Lower leg skin (tissue), 4 donors: ENCODE measurements around the gene LRP1. TPM values are rescaled to one million over a fixed set of nuclear protein-coding genes. Genes with fewer than 3 reads are reported as not detected.
A peak's percentile ranks its signal among the peaks of the same experiment; 100 is the strongest.

ENCODE experiments used
- DNase-seq, 2 donors: peaks; one replicate each; pipeline ENCODE4 v3.0.0-alpha.2; 2019; ENCODE audit warnings: low spot score in 2 of 2
- H3K4me3 ChIP-seq: fragments of 200-600 bp; sonication (generic); 2 replicates; pipeline ENCODE4 v1.5.1; 2017; ENCODE audit warnings: mild to moderate bottlenecking, low read depth; ENCODE audit not compliant: poor library complexity, severe bottlenecking
- POLR2A ChIP-seq, 2 donors: fragments of 450-650 bp; IDR thresholded peaks; one replicate each; pipeline ENCODE4 v1.6.1; 2016 to 2017; ENCODE audit warnings: antibody characterized with exemption in 2 of 2, mild to moderate bottlenecking in 1 of 2, moderate library complexity in 1 of 2
- WGBS, 2 donors: methylation state at CpG; one replicate each; pipeline ENCODE4 v1.1.5; 2018; 5-methylcytosine and 5-hydroxymethylcytosine counted together
- intact Hi-C: fragments of 100-400 bp; cut with DNase I; formaldehyde crosslinking; loops from one replicate; pipeline ENCODE4 v1.15.0; 2023; ENCODE audit warnings: low total_unique reads
- total RNA-seq, 4 donors: library from RNA; depleted of rRNA; stranded (reverse); fragments of >200 nt; gene quantifications; one replicate each; pipeline ENCODE4 v1.1.0, GENCODE V29; 2016
- TF ChIP-seq, protein P1 (sequence below), 3 donors: fragments of 450-650 bp; IDR thresholded peaks; one replicate each; pipeline ENCODE4 v1.5.1; 2016; ENCODE audit warnings: antibody characterized with exemption in 3 of 3, mild to moderate bottlenecking in 3 of 3, moderate library complexity in 2 of 3

The LRP1 gene
- total RNA-seq, 4 donors from 2014 or later, result 93.4 to 156 (median 101) TPM

- intact Hi-C loops, result no loop called here
- TF ChIP-seq, protein P1, sequence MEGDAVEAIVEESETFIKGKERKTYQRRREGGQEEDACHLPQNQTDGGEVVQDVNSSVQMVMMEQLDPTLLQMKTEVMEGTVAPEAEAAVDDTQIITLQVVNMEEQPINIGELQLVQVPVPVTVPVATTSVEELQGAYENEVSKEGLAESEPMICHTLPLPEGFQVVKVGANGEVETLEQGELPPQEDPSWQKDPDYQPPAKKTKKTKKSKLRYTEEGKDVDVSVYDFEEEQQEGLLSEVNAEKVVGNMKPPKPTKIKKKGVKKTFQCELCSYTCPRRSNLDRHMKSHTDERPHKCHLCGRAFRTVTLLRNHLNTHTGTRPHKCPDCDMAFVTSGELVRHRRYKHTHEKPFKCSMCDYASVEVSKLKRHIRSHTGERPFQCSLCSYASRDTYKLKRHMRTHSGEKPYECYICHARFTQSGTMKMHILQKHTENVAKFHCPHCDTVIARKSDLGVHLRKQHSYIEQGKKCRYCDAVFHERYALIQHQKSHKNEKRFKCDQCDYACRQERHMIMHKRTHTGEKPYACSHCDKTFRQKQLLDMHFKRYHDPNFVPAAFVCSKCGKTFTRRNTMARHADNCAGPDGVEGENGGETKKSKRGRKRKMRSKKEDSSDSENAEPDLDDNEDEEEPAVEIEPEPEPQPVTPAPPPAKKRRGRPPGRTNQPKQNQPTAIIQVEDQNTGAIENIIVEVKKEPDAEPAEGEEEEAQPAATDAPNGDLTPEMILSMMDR (IDR thresholded peaks at IDR 0.05), result no peak
- no peak for TF ChIP-seq POLR2A (IDR thresholded peaks at IDR 0.05)
- peak overlapping the region; percentile 49 for H3K4me3 ChIP-seq
- WGBS, 2 donors, result 12 to 16% methylated on average over 9 of the region's 9 CpGs
- no peak for DNase-seq
These were observed 100.9 kb downstream of the LRP1 start for GRCh38 chr12:57229046-57229633.

DNA sequence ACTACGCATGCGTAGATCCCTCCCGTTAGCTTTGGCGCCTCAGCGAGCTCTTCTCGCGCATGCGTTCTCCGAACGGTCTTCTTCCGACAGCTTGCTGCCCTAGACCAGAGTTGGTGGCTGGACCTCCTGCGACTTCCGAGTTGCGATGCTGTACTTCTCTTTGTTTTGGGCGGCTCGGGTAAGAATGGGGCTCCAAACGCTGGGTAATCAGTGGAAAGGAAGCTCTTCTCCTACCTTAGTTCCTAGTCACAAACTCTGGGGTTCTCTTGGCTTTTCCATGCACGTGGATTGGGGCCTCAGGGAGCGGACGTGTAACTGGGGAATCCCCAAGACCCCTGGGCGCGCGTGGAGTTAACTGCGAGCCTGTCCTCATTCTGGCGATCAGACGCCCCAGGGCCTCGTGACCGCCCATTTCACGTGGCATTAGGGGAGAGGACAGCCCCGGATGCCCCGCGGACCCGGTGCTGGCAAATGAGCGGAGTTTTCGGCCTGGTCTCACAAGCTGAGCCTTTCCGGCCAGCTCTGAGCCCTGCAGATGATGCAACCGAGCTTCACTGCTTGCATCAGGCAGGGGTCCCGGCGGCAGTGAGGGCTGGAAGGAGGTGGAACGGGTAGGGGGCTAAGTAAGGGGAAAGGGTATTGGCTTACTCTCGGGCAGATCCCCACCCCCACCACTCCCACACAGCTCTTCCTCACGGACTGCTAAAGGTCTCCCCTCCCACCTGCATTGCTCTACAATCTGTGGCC, 101.5 kb downstream of the LRP1 start, which contains the start of gene SHMT2:
SHMT2 (plus strand) TSS at position 78 of the 747 bp plus-strand sequence; CDS start at position 146, 68 bp downstream.
- DNase-seq, result peak; percentile 91 to 98
- 1 to 2% methylated on average over 37 to 42 of the region's 42 CpGs for WGBS, 2 donors
- TF ChIP-seq POLR2A (IDR thresholded peaks at IDR 0.05), result no peak
- TF ChIP-seq, protein P1 (IDR thresholded peaks at IDR 0.05), result no peak
- peak within 1 kb of the TSS; percentile 49 for H3K4me3 ChIP-seq
- intact Hi-C loops, result no loop called here

DNA sequence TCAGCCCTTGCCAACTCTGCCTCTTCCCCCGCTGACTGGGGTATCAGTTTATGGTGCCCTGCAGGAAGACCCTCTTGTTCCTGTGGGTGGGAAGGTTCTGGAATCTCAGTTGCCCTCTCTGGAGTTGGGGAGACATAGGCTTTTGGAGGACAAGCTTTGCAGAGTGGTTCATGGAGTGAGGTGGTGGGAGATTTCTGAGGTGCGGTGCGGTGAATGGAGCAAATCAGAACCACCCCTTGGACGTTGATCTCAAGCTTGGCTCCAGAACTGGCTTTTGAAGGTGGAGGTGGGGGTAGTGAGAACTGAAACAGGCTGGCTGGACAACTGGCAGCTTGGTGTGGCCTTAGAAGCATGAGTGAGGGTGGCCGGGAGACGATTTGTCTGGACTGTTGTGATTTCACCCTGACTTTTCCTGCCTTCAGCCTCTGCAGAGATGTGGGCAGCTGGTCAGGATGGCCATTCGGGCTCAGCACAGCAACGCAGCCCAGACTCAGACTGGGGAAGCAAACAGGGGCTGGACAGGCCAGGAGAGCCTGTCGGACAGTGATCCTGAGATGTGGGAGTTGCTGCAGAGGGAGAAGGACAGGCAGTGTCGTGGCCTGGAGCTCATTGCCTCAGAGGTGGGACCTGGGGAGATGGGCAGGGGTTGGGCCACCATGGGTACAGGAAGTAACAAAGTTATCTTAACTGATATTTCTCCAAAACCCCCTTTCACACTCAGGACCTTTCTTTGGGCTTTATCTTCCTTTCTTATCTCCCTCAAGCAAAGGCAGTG, 102.3 kb downstream of the LRP1 start:
- WGBS, 2 donors, result 39 to 51% methylated on average over 10 of the region's 10 CpGs
- intact Hi-C loops, result no loop called here
- peak overlapping the region; percentile 49 for H3K4me3 ChIP-seq
- DNase-seq, result no peak
- TF ChIP-seq, protein P1 (IDR thresholded peaks at IDR 0.05), result no peak
- TF ChIP-seq POLR2A (IDR thresholded peaks at IDR 0.05), result no peak

DNA sequence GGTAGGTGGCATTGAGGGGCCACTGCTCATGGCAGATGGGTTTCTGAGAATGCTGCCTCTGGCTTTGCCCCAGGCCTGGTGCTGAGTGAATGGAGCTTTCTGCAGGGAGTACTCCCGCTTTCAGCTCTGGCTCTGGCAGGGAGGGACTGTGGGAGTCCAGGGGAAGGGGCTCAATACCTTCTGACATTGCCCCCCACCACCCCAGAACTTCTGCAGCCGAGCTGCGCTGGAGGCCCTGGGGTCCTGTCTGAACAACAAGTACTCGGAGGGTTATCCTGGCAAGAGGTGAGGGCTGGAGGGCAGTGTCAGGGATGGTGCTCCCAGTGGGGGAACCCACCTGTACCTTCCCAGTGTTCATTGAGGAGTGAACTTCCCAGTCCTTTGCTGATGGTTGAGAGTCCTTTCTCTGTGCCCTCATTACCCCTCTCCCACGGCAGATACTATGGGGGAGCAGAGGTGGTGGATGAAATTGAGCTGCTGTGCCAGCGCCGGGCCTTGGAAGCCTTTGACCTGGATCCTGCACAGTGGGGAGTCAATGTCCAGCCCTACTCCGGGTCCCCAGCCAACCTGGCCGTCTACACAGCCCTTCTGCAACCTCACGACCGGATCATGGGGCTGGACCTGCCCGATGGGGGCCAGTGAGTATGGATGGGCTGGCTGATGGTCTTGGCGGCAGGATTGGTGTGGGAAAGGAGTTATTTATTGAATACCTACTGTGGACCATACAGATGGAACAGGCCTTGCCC, 103.2 kb downstream of the LRP1 start:
- intact Hi-C loops, result no loop called here
- H3K4me3 ChIP-seq, result no peak overlapping the region
- DNase-seq, result no peak
- 87 to 88% methylated on average over 13 of the region's 13 CpGs for WGBS, 2 donors
- no peak for TF ChIP-seq POLR2A (IDR thresholded peaks at IDR 0.05)
- TF ChIP-seq, protein P1 (IDR thresholded peaks at IDR 0.05), result no peak

DNA sequence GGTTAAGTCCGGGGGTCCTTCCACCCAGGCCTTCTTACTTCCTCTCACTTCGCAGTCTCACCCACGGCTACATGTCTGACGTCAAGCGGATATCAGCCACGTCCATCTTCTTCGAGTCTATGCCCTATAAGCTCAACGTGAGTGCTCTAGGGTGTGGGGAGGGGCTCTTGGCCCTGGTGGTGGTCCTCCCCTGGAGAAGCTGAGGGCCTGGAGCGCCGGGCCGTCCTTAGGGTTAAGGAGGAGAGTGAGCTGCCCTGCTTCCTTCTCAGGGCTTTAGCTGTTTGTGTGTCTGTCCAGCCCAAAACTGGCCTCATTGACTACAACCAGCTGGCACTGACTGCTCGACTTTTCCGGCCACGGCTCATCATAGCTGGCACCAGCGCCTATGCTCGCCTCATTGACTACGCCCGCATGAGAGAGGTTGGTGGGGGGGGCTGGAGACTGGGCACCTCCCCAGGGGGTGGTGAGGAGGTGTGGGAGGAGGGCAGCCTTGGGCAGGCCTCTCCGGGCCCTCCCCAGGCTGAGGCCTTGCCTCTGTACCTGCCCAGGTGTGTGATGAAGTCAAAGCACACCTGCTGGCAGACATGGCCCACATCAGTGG, 104.0 kb downstream of the LRP1 start:
- intact Hi-C loops, result no loop called here
- TF ChIP-seq, protein P1 (IDR thresholded peaks at IDR 0.05), result no peak
- TF ChIP-seq POLR2A (IDR thresholded peaks at IDR 0.05), result no peak
- no peak for DNase-seq
- H3K4me3 ChIP-seq, result no peak overlapping the region
- 68 to 75% methylated on average over 19 of the region's 19 CpGs for WGBS, 2 donors
